ENCODE results near the gene CD38.

DNA sequence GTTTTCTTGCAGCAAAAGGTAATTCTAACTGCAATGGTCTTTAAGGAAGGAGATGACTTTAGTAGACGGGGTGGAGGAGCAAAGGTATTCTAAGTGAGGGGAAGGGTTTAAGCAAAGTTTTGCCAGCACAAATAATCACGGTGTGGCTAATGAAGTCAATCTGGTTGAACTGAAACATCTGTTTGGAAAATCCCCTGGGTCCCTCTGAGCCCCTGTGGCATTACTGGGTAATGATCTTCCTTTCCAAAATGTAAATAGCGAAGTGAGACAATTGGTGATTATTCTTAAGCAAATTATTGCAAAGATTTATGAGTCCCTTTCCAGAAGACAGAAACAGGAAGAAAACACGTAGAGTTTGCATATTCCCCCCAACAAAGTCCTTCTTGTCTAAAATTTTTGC, 113.2 kb downstream of the CD38 start:
- TF ChIP-seq, protein P1, sequence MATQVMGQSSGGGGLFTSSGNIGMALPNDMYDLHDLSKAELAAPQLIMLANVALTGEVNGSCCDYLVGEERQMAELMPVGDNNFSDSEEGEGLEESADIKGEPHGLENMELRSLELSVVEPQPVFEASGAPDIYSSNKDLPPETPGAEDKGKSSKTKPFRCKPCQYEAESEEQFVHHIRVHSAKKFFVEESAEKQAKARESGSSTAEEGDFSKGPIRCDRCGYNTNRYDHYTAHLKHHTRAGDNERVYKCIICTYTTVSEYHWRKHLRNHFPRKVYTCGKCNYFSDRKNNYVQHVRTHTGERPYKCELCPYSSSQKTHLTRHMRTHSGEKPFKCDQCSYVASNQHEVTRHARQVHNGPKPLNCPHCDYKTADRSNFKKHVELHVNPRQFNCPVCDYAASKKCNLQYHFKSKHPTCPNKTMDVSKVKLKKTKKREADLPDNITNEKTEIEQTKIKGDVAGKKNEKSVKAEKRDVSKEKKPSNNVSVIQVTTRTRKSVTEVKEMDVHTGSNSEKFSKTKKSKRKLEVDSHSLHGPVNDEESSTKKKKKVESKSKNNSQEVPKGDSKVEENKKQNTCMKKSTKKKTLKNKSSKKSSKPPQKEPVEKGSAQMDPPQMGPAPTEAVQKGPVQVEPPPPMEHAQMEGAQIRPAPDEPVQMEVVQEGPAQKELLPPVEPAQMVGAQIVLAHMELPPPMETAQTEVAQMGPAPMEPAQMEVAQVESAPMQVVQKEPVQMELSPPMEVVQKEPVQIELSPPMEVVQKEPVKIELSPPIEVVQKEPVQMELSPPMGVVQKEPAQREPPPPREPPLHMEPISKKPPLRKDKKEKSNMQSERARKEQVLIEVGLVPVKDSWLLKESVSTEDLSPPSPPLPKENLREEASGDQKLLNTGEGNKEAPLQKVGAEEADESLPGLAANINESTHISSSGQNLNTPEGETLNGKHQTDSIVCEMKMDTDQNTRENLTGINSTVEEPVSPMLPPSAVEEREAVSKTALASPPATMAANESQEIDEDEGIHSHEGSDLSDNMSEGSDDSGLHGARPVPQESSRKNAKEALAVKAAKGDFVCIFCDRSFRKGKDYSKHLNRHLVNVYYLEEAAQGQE (IDR thresholded peaks at IDR 0.05; ENCODE audit: insufficient read depth in 1 of 2, low read depth in 2 of 2, low read length in 2 of 2) = no peak
- no peak for TF ChIP-seq POLR2AphosphoS5 (IDR thresholded peaks at IDR 0.05; ENCODE audit: low read depth, low read length)
- no peak for TF ChIP-seq SIN3A (IDR thresholded peaks at IDR 0.05; ENCODE audit: borderline replicate concordance, insufficient read depth, low read length)

Measured in PFSK-1 (cell line).